ENCODE measurements around the gene EIF5. TPM values are rescaled to one million over a fixed set of nuclear protein-coding genes. Genes with fewer than 3 reads are reported as not detected.

The EIF5 gene
- total RNA-seq, 2 experiments from 2014 or later, result 237 to 292 TPM

DNA sequence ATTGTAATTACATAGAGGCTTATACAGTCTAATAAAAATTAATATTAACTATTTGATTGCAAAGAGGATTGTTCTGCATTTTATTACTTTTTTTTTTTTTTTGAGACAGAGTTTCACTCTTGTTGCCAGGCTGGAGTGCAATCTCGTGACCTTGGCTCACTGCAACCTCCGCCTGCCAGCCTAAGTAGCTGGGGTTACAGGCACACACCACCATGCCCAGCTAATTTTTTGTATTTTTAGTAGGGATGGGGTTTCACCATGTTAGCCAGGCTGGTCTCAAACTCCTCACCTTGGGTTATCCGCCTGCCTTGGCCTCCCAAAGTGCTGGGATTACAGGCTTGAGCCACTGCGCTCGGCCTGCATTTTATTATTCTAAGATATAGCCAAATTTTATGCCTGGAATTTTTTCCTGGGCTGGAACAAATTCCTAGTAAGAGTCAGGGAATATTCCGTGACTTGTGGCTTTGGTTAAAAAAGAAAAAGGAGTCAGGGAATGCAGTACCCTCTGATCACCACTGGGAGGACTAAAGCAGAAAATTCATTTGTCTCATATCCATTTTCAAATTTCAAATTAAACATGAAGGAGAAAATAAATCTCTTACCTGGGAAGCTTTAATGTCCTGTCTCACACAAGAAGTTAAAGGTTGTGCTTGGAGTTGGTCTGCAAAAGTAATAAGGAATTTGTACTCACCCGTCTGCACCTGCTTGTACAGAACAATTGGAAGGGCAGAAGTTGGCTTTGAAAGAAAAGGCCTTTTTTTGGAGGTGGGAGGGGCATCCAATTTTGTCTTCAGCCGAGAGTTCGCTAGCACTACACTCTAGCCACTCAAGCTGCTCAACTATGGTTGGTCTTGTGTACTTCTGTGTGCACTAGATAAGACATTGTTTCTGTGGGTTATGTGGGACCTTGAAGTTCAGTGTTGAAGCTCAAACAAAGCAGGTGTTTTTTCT lies 59.9 kb downstream of the EIF5 start:
- POLR2A ChIA-PET, result interaction anchor here (0.6 to 1.9 kb wide), 4 partner anchors 10 to 158 kb away, joined by 3 to 12 read pairs (median 3); no protein-coding TSS in a partner anchor
- DNase-seq (ENCODE audit: low spot score), result peak; percentile 44

More for the DNA sequence above, 59.9 kb downstream of the EIF5 start:
- Histone ChIP-seq H3K9me3 (ENCODE audit: low read length) (no peaks in the 10 kb centered on the region; the same call in 1 of the 2 replicates), H3K9me2 (ENCODE audit: insufficient read depth, low read length) (no peaks in the 10 kb centered on the region), H4K20me1 (ENCODE audit: insufficient read depth, low read length) (peaks cover 40% of the 10 kb centered on the region), H3K4me2 (ENCODE audit: low read length) (peak overlapping the region; percentile 50), H2AFZ (ENCODE audit: low read length) (no peak overlapping the region), H3K79me2 (ENCODE audit: insufficient read depth, low read depth, low read length) (peaks cover 99% of the 10 kb centered on the region), H3K4me3 (ENCODE audit: low read depth, low read length, poor library complexity, severe bottlenecking) (no peak overlapping the region), H3K36me3 (ENCODE audit: insufficient read depth, low read length) (peaks cover 9% of the 10 kb centered on the region), H3K27ac (ENCODE audit: low read depth, low read length, poor library complexity, severe bottlenecking) (no peak overlapping the region), H3K4me1 (ENCODE audit: insufficient read depth, low read length, poor library complexity, severe bottlenecking) (peaks cover 32% of the 10 kb centered on the region)
- CTCF ChIA-PET (ENCODE audit: unreplicated experiment), result interaction anchor here (0.8 kb wide), 1 partner anchor 22 kb away, joined by 5 read pairs; no protein-coding TSS in a partner anchor
- TF ChIP-seq, protein P1, sequence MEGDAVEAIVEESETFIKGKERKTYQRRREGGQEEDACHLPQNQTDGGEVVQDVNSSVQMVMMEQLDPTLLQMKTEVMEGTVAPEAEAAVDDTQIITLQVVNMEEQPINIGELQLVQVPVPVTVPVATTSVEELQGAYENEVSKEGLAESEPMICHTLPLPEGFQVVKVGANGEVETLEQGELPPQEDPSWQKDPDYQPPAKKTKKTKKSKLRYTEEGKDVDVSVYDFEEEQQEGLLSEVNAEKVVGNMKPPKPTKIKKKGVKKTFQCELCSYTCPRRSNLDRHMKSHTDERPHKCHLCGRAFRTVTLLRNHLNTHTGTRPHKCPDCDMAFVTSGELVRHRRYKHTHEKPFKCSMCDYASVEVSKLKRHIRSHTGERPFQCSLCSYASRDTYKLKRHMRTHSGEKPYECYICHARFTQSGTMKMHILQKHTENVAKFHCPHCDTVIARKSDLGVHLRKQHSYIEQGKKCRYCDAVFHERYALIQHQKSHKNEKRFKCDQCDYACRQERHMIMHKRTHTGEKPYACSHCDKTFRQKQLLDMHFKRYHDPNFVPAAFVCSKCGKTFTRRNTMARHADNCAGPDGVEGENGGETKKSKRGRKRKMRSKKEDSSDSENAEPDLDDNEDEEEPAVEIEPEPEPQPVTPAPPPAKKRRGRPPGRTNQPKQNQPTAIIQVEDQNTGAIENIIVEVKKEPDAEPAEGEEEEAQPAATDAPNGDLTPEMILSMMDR (conservative IDR thresholded peaks at IDR 0.05; ENCODE audit: low read length), result peak; percentile 87
- no peak for TF ChIP-seq EZH2phosphoT487 (IDR thresholded peaks at IDR 0.05; ENCODE audit: borderline replicate concordance, low read depth, low read length)
- intact Hi-C loops (cut with micrococcal nuclease; ENCODE audit: unreplicated experiment), result no loop called here
- no TSS peak for BruUV-seq (replicated peaks)

Small RNAs within 50 kb of the gene (small RNA-seq; reads per million reads assigned to genes)
- 101 reads per million, percentile 99 among the genes with 10 or more reads in this experiment for gene SNORA28

Other genes with a start within 250 kb of the EIF5 start
- not detected in 2 replicates for gene EXOC3L4, start 239.5 kb upstream of the EIF5 start, total RNA-seq (2014; rRNA removed; shearing (Covaris generic))
- gene EXOC3L4, start 239.5 kb upstream of the EIF5 start, total RNA-seq (2022), result not detected in 2 replicates
- gene TNFAIP2, start 210.8 kb upstream of the EIF5 start, total RNA-seq (2014; rRNA removed; shearing (Covaris generic)), result not detected in 2 replicates
- gene TNFAIP2, start 210.8 kb upstream of the EIF5 start, total RNA-seq (2022), result not detected in 2 replicates
- gene MARK3, start 51.2 kb downstream of the EIF5 start, total RNA-seq (2014; rRNA removed; shearing (Covaris generic)), result 70.8 and 72.7 TPM in 2 replicates
- gene MARK3, start 51.2 kb downstream of the EIF5 start, total RNA-seq (2022), result 83.6 and 89.0 TPM in 2 replicates
- gene CKB, start 188.6 kb downstream of the EIF5 start, total RNA-seq (2014; rRNA removed; shearing (Covaris generic)), result 0.57 and 0.82 TPM in 2 replicates
- gene CKB, start 188.6 kb downstream of the EIF5 start, total RNA-seq (2022), result 3.0 and 3.2 TPM in 2 replicates
- 16.7 and 17.1 TPM in 2 replicates for gene TRMT61A, start 195.0 kb downstream of the EIF5 start, total RNA-seq (2014; rRNA removed; shearing (Covaris generic))
- gene TRMT61A, start 195.0 kb downstream of the EIF5 start, total RNA-seq (2022), result 11.2 and 13.1 TPM in 2 replicates
- gene BAG5, start 228.4 kb downstream of the EIF5 start, total RNA-seq (2014; rRNA removed; shearing (Covaris generic)), result 26.1 and 29.2 TPM in 2 replicates
- gene BAG5, start 228.4 kb downstream of the EIF5 start, total RNA-seq (2022), result 36.3 and 38.7 TPM in 2 replicates
- gene COA8, start 228.7 kb downstream of the EIF5 start, total RNA-seq (2014; rRNA removed; shearing (Covaris generic)), result 18.2 and 18.7 TPM in 2 replicates
- 33.0 and 38.9 TPM in 2 replicates for gene COA8, start 228.7 kb downstream of the EIF5 start, total RNA-seq (2022)

All from OCI-LY7 (cell line).